Brain pericyte (primary cell): Measurements from ENCODE around the gene SLC25A52.
"Not testable (repeated sequence)": the region's sequence is repeated elsewhere in the genome, so short reads cannot be mapped to it uniquely, and the experiment has no call there.

ENCODE experiments used
- DNase-seq: peaks from one replicate; pipeline ENCODE4 v3.0.0-alpha.2; 2012; ENCODE audit warnings: low read depth, low spot score

Gene SLC25A52, protein sequence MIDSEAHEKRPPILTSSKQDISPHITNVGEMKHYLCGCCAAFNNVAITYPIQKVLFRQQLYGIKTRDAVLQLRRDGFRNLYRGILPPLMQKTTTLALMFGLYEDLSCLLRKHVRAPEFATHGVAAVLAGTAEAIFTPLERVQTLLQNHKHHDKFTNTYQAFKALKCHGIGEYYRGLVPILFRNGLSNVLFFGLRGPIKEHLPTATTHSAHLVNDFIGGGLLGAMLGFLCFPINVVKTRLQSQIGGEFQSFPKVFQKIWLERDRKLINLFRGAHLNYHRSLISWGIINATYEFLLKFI

DNA sequence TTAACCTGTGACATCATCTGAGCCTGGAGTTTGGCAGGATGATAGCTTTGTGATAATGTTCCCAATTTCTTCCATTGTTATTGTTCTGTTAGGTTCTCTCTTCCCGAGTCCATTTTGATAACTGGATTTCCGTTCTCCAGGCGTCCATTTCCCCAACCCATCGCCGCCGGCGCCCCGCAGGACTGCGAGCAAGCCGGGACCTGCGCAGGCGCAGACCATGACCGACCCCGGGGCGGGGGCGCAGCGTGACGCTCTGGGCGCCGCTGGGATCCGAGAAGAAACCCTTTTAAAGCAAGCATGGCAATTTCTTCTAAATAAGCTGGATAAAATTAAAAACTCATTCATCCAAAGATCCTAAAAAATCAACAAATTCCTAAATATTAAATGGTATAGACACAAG, at the start of gene SLC25A52:
TSS of gene SLC25A52 (minus strand) at position 186 of the 400 bp plus-strand sequence. CDS start 219 bp downstream, outside the sequence.
- no peak for DNase-seq

DNA sequence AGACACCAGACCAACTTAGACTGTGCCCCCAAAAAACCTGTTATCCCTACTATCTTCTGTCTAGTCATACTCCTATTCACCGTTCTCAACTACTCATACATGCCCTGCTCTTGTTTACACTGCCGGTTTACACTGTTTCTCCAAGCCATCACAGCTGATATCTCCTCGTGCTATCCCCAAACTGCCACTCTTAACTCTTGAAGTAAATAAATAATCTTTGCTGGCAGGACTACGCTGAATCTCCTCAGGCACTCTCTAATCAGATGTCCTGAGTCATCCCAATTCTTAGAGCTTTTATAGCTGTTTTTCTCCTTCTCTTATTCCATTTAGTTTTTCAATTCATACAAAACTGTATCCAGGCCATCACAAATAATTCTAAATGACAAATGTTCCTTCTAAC, 48.4 kb upstream of the SLC25A52 start:
- not testable (repeated sequence) for DNase-seq

DNA sequence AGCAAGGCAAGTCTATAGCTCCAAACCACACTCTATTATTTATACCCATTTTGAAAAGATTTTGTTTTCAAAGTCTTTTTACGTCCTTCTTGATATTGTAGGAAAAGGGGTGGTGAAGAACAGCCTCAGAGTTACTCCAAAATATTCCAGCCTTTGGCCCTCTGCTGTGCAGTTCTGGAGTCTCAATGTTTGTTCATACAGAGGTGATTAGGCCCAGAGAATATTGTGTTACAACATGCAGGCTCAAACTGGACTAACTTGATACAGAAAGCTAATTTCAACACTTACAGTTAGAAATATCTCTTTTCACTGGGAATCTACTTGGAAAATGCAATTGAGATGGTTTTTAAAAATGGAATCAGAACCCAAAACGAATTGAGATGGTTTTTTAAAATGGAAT, 40.4 kb upstream of the SLC25A52 start:
- DNase-seq: no peak

DNA sequence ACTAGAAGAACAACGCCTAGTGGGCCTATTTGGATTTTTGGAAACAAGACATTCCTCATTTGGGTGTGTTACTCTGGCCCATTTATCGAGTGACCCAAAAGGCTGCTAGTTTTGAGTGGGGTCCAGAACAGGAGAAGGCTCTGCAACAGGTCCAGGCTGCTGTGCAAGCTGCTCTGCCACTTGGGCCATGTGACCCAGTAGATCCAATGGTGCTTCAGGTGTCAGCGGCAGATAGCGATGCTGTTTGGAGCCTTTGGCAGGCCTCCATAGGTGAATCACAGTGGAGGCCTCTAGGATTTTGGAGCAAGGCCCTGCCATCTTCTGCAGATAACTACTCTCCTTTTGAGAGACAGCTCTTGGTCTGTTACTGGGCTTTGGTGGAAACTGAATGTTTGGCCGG, 38.6 kb upstream of the SLC25A52 start:
- not testable (repeated sequence) for DNase-seq

DNA sequence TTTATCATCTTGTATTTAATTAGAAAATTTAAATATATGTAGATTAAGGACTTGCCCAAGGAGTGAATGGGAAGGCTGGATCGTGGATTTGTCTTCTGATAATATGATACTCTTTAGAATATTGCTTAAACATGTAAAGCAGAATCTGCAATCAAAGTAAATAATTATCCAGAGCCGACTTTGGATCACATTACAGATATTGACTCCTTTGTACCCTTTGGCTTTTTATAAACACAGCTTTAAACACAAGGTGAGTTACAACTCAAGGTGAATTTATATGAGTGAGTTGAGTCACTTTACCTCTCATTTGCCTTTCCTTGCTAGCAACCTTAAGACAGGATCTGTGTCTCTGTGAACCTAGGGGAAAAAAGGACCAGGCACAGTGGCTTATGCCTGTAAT, 37.7 kb upstream of the SLC25A52 start:
- DNase-seq: no peak

DNA sequence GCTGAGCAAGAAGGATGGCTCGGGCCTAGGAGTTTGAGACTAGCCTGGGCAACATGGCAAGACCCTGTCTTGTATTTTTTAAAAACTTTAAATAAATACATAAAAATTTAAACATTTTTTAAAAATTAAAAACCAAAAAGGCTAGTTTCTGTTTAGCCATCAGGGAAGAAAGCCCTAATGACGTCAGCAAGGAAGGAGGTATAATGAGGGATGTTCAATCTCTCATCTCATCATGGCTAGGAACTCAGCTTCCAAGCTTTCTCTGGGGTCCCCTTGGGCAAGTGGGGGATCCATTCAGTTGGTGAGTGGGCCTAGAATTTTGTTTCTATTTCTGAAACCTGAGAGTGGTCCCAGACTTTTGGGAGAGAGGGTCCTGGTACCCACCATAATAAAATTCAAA, 35.1 kb upstream of the SLC25A52 start:
- DNase-seq: no peak

DNA sequence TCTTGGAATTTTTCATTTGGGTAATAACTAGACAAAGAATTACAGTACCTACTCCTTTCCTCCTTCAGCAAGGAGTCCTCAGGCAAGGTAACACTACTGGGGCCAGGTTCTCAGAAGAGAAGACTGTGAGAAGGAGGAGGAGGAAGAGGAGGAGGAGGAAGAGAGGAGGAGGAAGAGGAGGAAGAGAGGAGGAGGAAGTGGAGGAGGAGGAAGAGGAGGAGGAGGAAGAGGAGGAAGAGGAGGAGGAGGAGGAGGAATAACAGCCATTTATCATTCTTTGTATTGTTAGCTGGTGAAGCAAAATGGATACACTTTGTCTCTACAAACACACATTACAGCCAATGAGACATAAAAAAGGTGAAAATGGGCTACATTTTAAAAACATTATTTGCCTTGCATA, 32.9 kb upstream of the SLC25A52 start:
- no peak for DNase-seq

DNA sequence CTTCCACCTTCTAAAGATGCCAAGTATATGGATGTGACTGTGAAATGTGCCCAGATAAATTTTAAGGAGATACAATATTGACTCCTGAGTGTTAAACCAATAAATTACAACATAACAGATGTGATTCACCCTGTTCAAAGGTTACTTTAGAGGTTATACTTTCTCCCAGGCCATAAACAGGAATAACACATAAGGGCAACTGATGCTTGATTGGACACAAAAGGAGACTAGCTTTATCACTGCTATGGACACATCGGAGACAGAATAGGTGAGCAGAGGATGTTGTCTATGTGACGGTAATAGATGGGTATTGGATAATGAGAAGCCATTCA, 31.9 kb upstream of the SLC25A52 start:
- no peak for DNase-seq

DNA sequence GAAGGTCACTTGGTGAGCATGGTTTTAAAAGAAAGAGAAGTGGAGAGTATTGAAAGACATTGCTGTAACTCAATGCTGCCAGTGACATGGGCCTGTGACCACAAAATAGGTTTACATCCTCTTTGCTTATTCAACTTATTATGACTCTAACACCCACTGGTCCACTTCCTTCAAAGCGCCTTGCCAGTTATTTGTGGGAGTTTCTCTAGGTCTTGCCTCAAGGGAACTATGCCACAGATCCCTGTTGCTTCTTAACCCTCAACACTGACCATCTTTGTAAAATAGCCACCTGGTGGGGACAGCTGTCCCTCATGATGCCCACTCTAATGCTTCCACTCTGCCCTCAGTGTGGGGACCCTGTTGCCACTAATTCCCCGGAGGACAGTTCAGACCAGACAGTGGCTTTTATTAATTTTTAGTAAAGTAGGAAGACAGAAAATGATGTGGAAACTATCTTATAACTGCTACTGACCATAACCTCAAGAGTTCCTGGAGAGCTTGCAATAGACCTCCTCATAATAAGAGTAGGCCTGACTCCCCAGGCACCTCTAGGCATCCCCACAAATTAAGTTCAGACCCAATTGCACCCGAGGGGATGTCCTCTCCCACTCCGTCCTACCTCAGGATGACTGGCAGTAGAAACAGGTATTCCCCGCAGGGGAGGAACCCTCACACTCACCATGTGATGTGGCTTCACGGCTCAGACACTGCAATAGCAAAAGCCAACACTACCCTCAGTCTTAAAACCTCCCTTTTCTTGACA, 31.3 kb upstream of the SLC25A52 start:
- no peak for DNase-seq

DNA sequence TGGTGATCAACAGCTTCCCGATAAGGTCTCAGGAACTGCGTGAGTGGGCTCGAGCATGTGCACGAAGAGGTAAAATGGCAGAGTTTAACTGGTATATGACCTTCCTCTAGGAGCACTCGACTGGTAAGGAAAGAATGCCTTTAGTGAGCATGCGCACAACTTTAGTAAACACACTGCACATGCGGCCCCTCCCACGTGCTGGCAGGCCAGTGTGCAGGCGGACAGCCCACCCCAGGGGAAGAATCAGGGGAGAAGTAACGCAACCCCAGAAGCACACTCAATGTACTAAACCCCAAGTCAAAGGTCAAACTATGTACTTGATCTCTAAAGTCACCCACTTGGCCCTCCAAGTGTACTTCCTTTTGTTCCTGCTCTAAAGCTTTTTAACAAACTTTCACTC, 28.7 kb upstream of the SLC25A52 start:
- DNase-seq: no peak

DNA sequence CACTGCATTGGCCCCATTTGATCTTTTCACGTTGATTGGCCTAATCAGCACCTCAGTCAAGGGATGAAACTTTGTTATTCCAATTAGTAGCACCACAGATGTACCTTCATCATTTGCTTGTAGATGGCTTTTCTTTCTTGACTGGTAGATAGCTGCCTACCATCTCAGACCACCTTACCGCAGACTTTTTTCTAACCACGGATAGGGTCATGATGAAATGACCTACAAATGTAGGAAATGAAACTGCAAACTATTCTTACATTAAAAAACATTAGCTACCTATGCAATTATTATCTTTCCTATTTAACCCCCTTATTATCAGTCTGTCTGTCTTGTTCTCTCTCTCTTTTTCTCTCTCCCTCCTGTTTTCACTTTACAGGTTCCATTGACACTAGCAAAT, 22.4 kb upstream of the SLC25A52 start:
- DNase-seq: no peak

DNA sequence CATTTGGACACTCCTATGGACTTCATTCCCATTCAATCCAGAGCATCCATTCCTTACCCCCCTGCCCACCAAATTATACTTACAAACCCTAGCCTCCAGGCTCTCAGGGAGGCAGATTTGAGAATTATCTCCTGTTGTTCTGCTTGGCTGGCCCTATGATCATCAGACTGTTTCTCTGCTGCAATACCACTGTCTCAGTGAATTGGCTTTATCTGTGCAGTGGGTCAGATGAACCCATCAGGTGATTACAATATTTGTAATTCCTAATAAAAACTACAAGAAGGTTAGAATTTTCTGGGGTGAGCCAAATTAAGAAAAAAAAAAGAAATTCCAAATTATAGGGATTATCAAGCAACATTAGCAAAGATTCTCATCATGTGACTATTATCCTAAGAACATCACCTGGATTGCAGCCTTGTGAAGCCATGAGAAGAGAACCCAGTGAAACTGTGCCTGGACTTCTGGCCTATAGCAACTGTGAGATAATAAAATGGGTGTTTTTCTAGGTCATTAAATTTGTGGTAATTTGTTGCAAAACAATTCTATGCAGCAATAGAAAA, 17.8 kb upstream of the SLC25A52 start:
- no peak for DNase-seq

DNA sequence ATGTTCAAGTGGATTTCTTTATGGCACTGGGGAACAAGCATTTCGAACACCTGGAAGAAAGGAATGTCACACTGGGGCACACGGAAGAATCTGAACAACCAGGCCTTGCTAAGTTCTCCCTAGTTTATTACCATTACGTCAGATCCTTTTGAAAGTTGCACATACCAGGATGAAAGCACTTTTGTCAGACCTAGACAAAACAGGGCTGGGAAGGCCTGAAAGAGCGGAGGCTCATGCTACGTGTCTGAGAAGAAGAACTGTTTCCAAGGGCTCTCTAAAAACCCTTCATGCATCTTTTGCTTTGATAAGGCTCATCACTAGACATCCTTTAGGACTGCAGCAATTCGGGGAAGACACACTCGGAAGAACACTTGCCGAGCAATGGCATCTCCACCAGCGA, 15.4 kb upstream of the SLC25A52 start:
- DNase-seq: no peak

DNA sequence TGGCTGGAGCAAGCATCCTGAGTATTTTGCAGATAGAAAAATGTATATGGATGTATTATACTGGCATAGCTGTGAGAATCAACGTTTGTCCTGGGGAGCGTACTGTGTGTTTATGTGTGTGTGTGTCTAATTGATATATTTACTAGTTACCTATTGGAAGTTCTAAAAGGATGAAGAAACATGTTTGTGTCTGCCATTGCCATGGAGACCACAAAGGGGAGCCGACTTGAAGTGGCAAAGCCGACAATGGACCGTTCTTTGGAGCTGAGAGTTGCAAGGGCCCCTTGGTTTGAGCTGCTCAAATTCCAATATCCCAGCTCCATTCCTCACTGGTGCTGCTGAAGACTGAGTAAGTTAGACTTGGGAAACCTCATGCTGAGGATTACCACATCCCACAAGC, 14.3 kb upstream of the SLC25A52 start:
- DNase-seq: no peak

DNA sequence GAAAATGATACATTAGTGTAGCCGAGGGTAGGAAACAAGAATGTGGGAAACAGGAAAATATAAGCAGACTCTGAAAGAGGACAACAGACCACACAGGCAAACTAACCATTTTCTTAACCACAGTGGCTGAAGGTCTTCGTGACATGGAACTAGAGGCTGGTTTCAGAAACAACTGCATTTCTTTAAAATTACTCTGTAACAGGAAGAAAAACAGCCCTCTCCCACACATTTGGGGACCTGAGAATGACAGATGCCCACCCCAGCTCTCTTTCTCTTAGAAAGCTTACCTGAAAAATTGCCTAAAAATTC, 13.8 kb upstream of the SLC25A52 start:
- no peak for DNase-seq

DNA sequence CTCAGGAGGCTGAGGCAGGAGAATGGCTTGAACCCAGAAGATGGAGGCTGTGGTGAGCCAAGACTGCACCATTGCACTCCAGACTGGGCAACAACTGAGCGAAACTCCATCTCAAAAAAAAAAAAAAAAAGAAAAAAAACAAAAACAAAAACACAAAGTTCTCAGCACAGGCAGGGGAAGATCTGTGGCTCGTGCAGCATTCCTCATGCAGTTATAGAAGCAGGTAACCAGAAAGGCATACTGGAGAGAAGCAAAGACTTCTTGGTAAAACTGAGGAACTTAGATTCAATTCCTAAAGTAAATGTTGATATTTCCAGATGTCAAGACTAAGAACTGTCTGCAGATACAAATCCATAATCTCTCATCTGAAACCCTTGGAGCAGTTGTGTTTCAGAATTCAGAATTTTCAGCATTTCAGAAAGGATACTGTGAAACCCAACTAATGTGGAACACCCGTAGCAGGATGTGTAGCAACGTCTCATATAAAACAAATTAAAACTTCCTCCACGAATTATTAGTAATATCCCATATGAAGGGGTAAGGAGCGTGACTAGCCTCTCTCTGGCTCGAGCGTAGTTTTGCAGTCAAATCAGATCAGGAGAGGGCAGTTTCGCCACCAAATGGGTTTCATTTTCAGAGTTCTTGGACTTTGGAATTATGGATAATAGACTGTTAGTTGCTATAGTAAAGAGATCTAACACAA, 13.2 kb upstream of the SLC25A52 start:
- no peak for DNase-seq

DNA sequence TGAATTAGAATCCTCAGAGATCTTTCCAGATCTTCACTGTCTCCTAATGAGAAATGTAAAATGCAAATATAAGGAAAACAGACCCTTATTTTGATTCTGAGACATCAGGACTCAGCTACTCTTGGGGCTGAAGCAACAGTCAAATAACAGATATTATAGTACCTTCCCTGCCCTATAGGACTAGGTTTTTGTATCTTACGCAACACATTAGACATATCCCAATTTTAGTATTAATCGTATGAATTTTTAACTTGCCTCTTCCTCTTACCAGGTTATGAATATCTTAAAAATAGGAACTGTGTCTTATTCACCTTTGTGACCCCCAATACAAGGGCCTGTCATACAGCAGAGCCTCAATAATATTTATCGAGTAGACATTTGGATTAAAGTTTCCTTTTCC, 12.0 kb upstream of the SLC25A52 start:
- DNase-seq: no peak

DNA sequence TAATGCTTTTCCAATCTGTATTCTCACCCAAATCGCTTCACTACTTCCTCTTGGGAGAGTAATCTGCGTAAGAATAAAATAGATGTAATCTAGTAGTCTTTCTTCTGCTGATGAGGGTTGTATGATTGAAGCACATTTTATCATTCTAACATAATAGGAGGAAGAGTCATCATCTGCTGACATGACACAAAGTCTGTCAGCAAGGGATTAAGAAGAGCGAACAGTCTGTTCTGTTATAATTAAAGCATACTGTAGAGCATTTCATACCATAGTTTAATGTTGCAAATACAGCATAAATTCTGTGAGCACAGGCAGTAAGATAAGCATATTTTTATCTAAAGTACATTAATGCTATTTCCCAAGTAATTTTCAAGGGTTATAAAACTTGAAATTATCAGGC, 10.4 kb downstream of the SLC25A52 start:
- DNase-seq: no peak

DNA sequence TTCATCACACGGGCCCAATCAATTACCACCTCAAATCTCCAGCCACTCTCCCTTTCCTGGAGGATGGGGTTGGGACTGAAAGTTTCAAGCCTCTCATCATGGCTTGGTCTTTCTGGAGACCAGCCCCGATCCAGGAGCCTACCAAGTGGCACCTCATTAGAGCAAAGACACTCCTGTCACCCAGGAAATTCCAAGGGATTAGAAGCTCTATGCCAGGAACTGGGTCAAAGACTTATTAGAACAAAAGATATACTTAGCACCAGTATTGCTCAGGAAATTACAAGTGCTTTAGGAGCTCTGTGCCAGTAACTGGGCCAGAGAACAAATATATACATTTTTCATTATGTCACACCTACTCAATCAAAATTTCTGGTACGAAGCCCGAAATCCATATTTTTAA, 14.3 kb downstream of the SLC25A52 start:
- DNase-seq: no peak

DNA sequence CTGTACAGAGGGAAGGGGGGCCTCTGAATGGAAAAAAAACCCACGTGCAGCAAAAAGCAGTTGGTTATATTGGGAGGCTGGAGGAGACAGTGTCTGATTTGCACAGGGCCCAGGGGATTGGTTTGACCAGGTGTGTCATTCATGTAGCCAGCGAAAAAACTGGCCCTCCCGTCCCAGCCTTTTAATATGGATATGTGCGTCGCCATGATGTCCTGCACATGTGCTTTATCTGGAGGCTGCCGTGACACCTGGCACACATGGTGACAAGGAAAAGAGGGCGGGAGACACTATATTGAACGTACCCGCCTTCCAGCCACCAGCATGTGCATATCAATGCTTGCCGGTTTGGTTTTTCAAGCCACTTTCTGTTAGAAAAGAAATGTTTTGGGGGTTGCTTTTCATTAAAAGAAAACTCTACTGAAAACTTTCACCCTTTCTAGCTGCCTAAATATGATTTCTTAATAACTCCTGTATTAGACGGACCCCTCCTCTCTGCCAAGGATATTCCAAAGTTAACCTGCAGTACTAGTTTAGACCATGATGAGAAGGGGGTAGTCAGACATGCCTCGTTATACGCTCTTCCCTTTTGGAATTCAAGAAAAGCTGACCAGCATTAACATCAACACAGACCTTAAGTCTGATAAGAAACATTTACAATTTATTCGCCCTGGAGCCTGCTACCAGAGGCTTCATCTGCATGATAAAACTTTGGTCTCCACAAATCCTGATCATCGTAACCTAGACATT, 16.2 kb downstream of the SLC25A52 start:
- DNase-seq: no peak

DNA sequence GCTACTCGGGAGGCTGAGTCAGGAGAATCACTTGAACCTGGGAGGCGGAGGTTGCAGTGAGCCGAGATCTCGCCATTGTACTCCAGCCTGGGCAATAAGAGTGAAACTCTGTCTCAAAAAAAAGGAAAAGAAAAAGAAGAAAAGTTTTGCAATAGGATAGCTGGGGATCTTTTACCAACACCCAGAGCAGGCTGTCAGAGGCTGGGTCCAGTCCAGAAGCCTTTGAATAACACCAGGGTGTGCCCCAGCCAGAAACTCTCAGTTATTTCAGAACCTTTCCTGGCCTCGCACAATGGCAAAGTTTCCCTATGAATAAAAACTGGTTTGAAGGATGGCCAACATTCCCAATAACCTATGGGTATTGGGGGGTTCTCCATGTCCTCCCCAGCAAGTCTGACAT, 17.1 kb downstream of the SLC25A52 start:
- DNase-seq: not testable (repeated sequence)
